HUES48 (cell line): Measurements from ENCODE around the gene TRIP4.
"Not testable (repeated sequence)": the region's sequence is repeated elsewhere in the genome, so short reads cannot be mapped to it uniquely, and the experiment has no call there.

Experiments used
- H3K27ac ChIP-seq: one replicate; pipeline ENCODE4 v1.7.0; 2013; ENCODE audit warnings: low read depth, low read length, inconsistent platforms
- H3K27me3 ChIP-seq: 2 replicates; pipeline ENCODE4 v1.6.1; 2013; ENCODE audit warnings: mild to moderate bottlenecking, low read length; ENCODE audit not compliant: control insufficient read depth, insufficient read depth
- H3K36me3 ChIP-seq: 2 replicates; pipeline ENCODE4 v1.6.1; 2013; ENCODE audit warnings: low read length; ENCODE audit not compliant: control insufficient read depth, insufficient read depth
- H3K4me1 ChIP-seq: 2 replicates; pipeline ENCODE4 v1.6.1; 2013; ENCODE audit warnings: mild to moderate bottlenecking, low read length; ENCODE audit not compliant: control insufficient read depth, insufficient read depth
- H3K4me3 ChIP-seq: 2 replicates; pipeline ENCODE4 v1.5.1; 2013; ENCODE audit warnings: mild to moderate bottlenecking, low read depth, low read length
- H3K9ac ChIP-seq: 2 replicates; pipeline ENCODE4 v1.6.1; 2013; ENCODE audit warnings: mild to moderate bottlenecking, low read depth, low read length, moderate library complexity
- H3K9me3 ChIP-seq: 2 replicates; pipeline ENCODE4 v1.6.1; 2013; ENCODE audit warnings: low read length; ENCODE audit not compliant: control insufficient read depth, insufficient read depth

TRIP4 gene

DNA sequence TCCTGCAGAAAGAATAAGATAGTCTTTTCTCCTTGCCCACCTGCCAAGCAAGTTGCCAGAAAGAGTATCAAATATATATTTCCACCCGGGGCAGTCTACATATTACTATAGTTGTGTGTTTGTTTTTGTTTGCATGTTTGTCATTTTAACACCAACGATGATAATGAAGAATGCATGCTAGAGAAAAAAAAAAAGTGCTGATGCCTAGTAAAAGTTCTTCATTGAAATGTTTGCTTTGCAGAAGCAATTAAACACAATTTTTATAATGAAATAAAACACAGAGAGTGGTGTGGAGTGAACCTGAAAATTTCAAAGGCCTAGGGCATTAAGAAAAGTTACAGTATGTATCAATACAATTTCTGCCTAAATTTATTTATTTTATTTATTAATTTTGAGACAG, 3.9 kb upstream of the TRIP4 start:
- Histone ChIP-seq H3K9me3 (no peaks in the 10 kb centered on the region), H3K27me3 (no peaks in the 10 kb centered on the region; the same call in none of the 2 replicates), H3K27ac (no peak overlapping the region), H3K4me1 (no peaks in the 10 kb centered on the region), H3K9ac (no peak overlapping the region), H3K36me3 (0 out of 2 replicates have a peak, but pooled peaks cover 9% of the 10 kb centered on the region), H3K4me3 (no peak overlapping the region)

DNA sequence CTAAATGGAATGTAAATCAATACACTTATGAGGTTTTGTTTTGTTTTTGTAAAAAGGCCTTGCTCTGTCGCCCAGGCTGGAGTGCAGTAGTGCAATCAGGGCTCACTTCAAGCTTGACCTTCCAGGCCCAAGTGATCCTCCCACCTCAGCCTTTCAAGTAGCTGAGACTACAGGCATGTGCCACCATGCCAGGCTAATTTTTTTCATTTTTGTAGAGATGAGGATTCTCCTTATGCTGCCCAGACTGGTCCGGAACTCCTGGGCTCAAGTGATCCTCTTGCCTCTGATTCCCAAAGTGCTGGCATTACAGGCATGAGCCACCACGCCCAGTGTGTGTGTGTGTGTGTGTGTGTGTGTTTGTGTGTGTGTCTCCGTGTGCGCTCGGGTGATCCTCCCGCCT, 1.3 kb upstream of the TRIP4 start:
- H3K4me1 ChIP-seq: no peaks in the 10 kb centered on the region
- H3K36me3 ChIP-seq: no peaks in the 10 kb centered on the region
- no peaks in the 10 kb centered on the region; the same call in none of the 2 replicates for H3K27me3 ChIP-seq
- no peak overlapping the region for H3K9ac ChIP-seq
- no peak overlapping the region for H3K27ac ChIP-seq
- no peak overlapping the region for H3K4me3 ChIP-seq
- no peaks in the 10 kb centered on the region for H3K9me3 ChIP-seq

DNA sequence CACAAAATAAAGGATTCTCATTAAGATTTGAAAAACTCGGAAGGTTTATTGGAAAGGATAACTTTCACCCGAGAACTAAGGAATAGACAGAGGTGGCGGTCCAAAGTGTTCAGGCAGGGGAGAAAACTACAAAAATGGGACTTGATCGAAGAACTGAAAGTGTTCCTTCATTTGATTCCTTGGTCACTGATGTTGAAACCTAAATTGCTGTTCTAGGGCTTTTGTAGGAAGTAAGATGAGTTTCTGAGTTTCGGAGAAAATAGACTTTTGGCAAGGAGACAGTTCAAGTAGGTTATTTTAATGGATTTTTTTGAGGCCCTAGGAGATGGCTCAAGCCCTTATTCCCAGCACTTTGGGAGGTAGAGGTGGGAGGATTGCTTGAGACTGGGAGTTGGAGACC, 1.4 kb downstream of the TRIP4 start:
- Histone ChIP-seq H3K27ac (no peak overlapping the region), H3K36me3 (peaks cover 7% of the 10 kb centered on the region), H3K4me1 (no peaks in the 10 kb centered on the region), H3K9me3 (no peaks in the 10 kb centered on the region), H3K27me3 (no peaks in the 10 kb centered on the region; the same call in 1 of the 2 replicates), H3K4me3 (no peak overlapping the region; the same call in 1 of the 2 replicates), H3K9ac (no peak overlapping the region)

DNA sequence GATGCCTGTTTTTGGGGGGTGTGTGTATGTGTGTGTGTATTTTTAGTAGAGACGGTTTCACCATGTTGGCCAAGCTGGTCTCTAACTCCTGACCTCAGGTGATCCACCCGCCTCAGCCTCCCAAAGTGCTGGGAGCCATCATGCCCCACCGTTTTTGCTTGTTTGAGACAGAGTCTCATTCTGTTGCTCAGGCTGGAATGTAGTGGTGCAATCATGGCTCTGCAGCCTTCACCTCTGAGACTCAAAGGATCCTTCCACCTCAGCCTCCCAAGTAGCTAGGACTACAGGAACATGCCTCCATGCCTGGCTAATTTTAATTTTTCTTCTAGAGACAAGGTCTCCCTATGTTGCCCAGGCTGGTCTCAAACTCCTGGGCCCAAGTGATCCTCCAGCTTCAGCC, 4.8 kb downstream of the TRIP4 start:
- H3K36me3 ChIP-seq: peaks cover 30% of the 10 kb centered on the region
- H3K9me3 ChIP-seq, H3K4me1 ChIP-seq, H3K9ac ChIP-seq, H3K27me3 ChIP-seq, H3K27ac ChIP-seq, H3K4me3 ChIP-seq: not testable (repeated sequence)

DNA sequence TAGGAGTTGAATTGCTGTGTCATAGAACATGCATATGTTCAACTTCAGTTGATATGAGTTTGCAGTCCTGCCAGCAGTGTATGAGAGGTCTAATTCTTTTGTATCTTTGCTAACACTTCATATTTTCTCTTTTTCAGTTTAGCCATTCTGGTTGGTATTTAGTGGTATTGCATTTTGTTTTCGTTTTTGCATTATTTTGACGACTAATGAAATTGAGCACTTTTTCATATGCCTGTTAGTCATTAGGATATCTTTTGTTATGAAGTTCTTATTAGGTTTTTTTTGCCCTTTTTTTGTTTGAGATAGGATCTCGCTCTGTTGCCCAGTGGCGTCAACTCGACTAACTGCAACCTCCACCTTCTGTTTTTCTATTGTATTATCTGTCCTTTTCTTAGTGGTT, 9.2 kb downstream of the TRIP4 start:
- peaks cover 61% of the 10 kb centered on the region for H3K36me3 ChIP-seq
- no peak overlapping the region for H3K27ac ChIP-seq
- no peaks in the 10 kb centered on the region for H3K27me3 ChIP-seq
- H3K4me3 ChIP-seq: no peak overlapping the region
- no peaks in the 10 kb centered on the region for H3K4me1 ChIP-seq
- no peak overlapping the region for H3K9ac ChIP-seq
- no peaks in the 10 kb centered on the region for H3K9me3 ChIP-seq

DNA sequence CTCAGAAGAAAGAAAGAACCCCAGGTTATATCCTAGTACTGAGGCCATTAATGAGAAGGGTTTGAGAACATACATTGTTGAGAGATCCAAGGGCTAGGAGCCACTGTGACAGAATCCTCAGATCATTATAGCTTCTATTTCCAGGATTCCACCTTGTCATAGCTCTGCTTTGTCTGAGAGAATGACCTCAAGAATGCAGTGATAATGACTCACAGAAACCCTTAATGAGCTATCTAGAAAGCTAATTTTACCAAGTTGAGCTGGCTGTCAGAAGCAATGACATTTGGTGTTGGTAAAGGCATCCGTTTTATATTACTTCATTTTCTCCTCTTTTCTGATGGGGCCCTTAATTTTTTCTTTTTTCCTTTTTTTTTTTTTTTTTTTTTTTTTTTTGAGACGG, 10.9 kb downstream of the TRIP4 start:
- Histone ChIP-seq H3K4me1 (no peaks in the 10 kb centered on the region), H3K36me3 (peaks cover 64% of the 10 kb centered on the region), H3K9me3 (no peaks in the 10 kb centered on the region), H3K9ac (no peak overlapping the region), H3K4me3 (no peak overlapping the region), H3K27ac (no peak overlapping the region), H3K27me3 (no peaks in the 10 kb centered on the region)

DNA sequence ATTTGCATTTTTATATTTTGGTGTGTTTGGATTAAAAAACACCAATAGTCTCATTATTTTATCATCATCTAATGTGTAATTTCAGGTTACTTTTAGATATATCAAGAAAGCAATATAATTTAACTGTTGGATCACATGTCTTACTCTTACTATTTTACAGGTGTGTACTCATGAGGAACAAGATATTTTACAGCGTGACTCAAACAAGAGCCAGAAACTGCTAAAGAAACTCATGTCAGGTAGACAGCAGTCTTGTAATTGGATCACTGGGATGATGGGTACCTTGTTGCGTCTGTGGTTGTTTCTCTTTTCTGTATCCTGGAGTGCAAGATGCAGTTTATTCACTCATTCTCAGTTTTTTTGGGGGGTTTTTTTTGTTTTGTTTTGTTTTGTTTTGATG, 12.9 kb downstream of the TRIP4 start:
- Histone ChIP-seq H3K4me3 (no peak overlapping the region), H3K9ac (no peak overlapping the region), H3K27ac (no peak overlapping the region), H3K36me3 (peaks cover 61% of the 10 kb centered on the region), H3K4me1 (no peaks in the 10 kb centered on the region), H3K9me3 (no peaks in the 10 kb centered on the region), H3K27me3 (no peaks in the 10 kb centered on the region)

DNA sequence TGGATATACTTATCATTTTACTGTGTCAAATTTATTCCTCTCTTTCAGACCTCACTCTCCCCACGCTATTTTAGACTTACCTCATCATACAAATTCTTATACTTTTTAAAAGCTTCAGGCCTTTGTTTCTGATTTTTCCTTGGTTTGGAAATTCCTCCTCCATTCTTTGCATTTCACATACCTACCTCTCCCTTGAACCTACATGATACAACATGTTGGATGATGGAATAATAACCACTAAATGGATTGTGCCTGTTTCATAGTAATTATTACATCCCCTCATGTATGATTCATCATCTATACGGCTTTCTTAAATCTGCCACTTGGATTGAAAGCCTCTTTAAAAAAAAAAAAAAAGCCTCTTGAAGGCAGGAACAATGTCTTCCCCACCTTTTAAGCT, 24.6 kb downstream of the TRIP4 start:
- no peak overlapping the region for H3K4me3 ChIP-seq
- H3K27me3 ChIP-seq: no peaks in the 10 kb centered on the region
- H3K4me1 ChIP-seq: no peaks in the 10 kb centered on the region
- H3K36me3 ChIP-seq: peaks cover 58% of the 10 kb centered on the region
- no peak overlapping the region for H3K27ac ChIP-seq
- no peak overlapping the region for H3K9ac ChIP-seq
- no peaks in the 10 kb centered on the region for H3K9me3 ChIP-seq

DNA sequence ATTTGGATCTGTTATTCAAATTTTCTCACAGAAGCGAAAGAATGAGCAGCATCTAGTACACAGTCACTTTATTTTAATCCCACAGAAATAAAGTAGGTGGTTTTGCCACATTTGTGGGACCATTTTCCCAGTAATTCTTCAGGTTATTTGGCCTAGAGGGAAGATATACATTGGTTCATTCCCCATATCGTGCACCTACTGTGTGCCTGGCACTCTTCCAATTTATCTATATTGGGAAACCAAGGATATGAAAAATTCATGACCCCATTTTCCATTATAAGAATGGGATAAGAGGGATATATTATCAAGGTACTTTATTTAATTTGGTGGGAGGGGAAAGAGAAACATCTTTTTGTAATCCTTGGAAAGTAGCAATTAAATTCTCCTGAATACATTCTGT, 35.1 kb downstream of the TRIP4 start:
- H3K27me3 ChIP-seq: no peaks in the 10 kb centered on the region
- no peak overlapping the region for H3K9ac ChIP-seq
- no peaks in the 10 kb centered on the region for H3K9me3 ChIP-seq
- peaks cover 49% of the 10 kb centered on the region for H3K36me3 ChIP-seq
- H3K4me3 ChIP-seq: no peak overlapping the region
- no peak overlapping the region for H3K27ac ChIP-seq
- H3K4me1 ChIP-seq: no peaks in the 10 kb centered on the region

- H3K9ac ChIP-seq: no peak overlapping the region
- H3K4me3 ChIP-seq: no peak overlapping the region
- no peak overlapping the region for H3K27ac ChIP-seq
- no peaks in the 10 kb centered on the region for H3K27me3 ChIP-seq
- no peaks in the 10 kb centered on the region for H3K9me3 ChIP-seq
- no peaks in the 10 kb centered on the region for H3K4me1 ChIP-seq
- peaks cover 42% of the 10 kb centered on the region for H3K36me3 ChIP-seq
Observed at GRCh38 chr15:64423970-64424369, 36.3 kb downstream of the TRIP4 start.

DNA sequence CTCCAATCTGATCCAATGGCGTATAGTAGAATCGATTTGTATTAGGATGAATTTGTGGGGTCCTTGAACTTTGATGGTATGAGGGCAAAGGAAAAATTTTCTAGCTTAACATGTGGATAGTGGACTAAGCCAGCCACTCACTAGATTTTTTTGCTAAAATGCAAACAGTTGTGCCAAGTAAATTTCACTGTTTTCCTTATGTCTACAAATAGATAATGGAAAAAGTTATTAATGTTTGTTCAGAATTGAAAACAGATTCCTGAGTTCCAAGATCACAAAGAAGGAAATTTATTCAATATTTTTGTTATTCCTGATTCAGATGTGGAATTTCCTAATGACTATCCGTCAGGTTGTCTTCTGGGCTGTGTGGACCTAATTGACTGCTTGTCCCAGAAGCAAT, 37.6 kb downstream of the TRIP4 start:
- H3K4me3 ChIP-seq: no peak overlapping the region
- H3K36me3 ChIP-seq: peaks cover 40% of the 10 kb centered on the region
- no peaks in the 10 kb centered on the region for H3K9me3 ChIP-seq
- peaks cover 10% of the 10 kb centered on the region for H3K4me1 ChIP-seq
- no peak overlapping the region for H3K9ac ChIP-seq
- H3K27ac ChIP-seq: no peak overlapping the region
- no peaks in the 10 kb centered on the region for H3K27me3 ChIP-seq
